Esophagus muscularis mucosa (tissue), 4 donors: ENCODE measurements around the gene GRHL1. TPM values are rescaled to one million over a fixed set of nuclear protein-coding genes. Genes with fewer than 3 reads are reported as not detected.

Source experiments
- DNase-seq: peaks from one replicate; pipeline ENCODE4 v3.0.0-alpha.2; 2017; ENCODE audit errors: extremely low spot score
- H3K27ac ChIP-seq, 4 donors: fragments of 200-600 bp; sonication (generic); replicated peaks in 1 of 4; 1 replicate in 3 of 4; 2 replicates in 1 of 4; pipeline ENCODE4 v1.5.1; 2016 to 2019; ENCODE audit warnings: mild to moderate bottlenecking in 1 of 4
- H3K27me3 ChIP-seq, 4 donors: fragments of 200-600 bp; sonication (generic); one replicate each; pipeline versions ENCODE4 v1.5.1 to v1.6.0; 2016 to 2019
- H3K36me3 ChIP-seq, 4 donors: fragments of 200-600 bp; sonication (generic); one replicate each; pipeline ENCODE4 v1.5.1; 2016 to 2019
- H3K4me1 ChIP-seq, 4 donors: fragments of 200-600 bp; sonication (generic); one replicate each; pipeline ENCODE4 v1.5.1; 2016 to 2019
- H3K4me3 ChIP-seq, 4 donors: fragments of 200-600 bp; sonication (generic); 1 replicate in 2 of 4; 2 replicates in 2 of 4; pipeline ENCODE4 v1.5.1; 2016 to 2019; ENCODE audit warnings: mild to moderate bottlenecking in 4 of 4, moderate library complexity in 1 of 4
- H3K9me3 ChIP-seq, 4 donors: fragments of 200-600 bp; sonication (generic); 1 replicate in 3 of 4; 2 replicates in 1 of 4; pipeline ENCODE4 v1.5.1; 2016 to 2019
- EP300 ChIP-seq: sonication (generic); formaldehyde crosslinking; IDR thresholded peaks from one replicate; pipeline ENCODE4 v1.6.1; 2017; ENCODE audit warnings: antibody characterized with exemption
- POLR2A ChIP-seq: fragments of 450-650 bp; IDR thresholded peaks from one replicate; pipeline ENCODE4 v1.6.1; 2017; ENCODE audit warnings: antibody characterized with exemption, moderate library complexity, mild to moderate bottlenecking, low read depth
- POLR2AphosphoS5 ChIP-seq, 2 donors: sonication (generic); formaldehyde crosslinking; IDR thresholded peaks; one replicate each; pipeline ENCODE4 v1.6.1; 2017; ENCODE audit warnings: antibody characterized with exemption in 2 of 2
- WGBS: methylation state at CpG from one replicate; pipeline ENCODE4 v1.1.5; 2018; 5-methylcytosine and 5-hydroxymethylcytosine counted together
- intact Hi-C: fragments of 100-400 bp; cut with DNase I; formaldehyde crosslinking; loops from one replicate; pipeline ENCODE4 v1.15.1; 2023
- total RNA-seq, 4 donors: library from RNA; depleted of rRNA; stranded (reverse); fragments of >200 nt; gene quantifications; one replicate each; pipeline versions ENCODE4 v1.1.0 to v1.2.1, GENCODE V29; 2016
- TF ChIP-seq, protein P1 (sequence below), 3 experiments: fragments of 200-600 bp in 2 of 3; fragments of 450-650 bp in 1 of 3; sonication (generic) in 2 of 3; IDR thresholded peaks; one replicate each; pipeline ENCODE4 v1.5.1; 2017 to 2019; ENCODE audit warnings: antibody characterized with exemption in 3 of 3, mild to moderate bottlenecking in 2 of 3, moderate library complexity in 1 of 3

GRHL1 gene
- total RNA-seq, 4 donors from 2014 or later = 0.86 to 5.1 (median 2.6) TPM

DNA sequence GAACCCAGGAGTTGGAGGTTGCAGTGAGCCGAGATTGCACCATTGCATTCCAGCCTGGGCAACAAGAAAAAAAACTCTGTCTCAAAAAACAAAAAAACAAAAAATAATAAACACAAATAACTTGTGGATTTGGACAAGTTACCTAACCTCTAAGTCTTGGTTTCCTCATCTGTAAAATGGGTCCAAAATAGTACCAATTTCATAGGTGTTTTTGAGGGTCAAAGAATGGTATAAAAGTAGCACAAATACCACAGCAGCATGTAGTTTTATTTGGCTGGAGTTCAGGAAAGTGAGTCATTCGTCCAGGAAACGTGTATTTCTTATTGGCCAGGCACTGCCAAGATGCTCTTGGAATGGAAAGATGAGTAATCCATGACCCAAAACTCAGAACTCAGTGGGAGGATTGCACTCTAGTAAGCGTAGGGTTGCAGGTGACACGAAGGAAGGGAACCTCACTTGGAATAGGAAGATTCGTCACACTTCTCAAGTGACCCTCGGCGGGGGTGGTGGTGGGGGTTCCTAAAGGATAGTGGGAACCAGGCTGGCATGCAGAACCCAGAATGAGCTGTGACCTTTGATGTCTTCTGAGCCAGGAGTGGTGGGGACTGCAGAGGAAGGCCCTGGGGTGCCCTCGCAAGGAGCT is 24.4 kb downstream of the GRHL1 start:
- no peak for DNase-seq

DNA sequence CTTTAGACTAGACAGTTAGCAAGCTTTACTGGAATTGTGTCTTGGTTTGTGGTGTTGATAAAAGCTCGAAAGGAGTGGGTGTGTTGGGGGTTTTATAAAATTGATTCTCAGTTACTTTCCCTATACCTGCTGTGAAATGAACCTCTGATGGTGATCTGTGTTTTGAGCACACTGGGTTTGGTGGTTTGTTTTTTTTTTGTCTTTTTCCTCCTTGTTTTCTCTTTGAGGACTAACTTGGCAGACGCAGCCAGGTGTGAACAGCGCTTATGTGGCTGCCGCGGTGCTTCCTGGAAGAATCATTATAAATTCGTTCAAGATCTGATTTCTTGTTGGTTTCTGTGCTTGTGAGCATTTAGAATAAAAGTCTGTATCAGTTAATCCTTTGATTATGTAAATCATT is 28.5 kb downstream of the GRHL1 start:
- H3K27me3 ChIP-seq = no peaks in the 10 kb centered on the region
- no peak overlapping the region for H3K27ac ChIP-seq
- no peak for TF ChIP-seq POLR2AphosphoS5 (IDR thresholded peaks at IDR 0.05)
- TF ChIP-seq POLR2A = no peak
- TF ChIP-seq, protein P1, sequence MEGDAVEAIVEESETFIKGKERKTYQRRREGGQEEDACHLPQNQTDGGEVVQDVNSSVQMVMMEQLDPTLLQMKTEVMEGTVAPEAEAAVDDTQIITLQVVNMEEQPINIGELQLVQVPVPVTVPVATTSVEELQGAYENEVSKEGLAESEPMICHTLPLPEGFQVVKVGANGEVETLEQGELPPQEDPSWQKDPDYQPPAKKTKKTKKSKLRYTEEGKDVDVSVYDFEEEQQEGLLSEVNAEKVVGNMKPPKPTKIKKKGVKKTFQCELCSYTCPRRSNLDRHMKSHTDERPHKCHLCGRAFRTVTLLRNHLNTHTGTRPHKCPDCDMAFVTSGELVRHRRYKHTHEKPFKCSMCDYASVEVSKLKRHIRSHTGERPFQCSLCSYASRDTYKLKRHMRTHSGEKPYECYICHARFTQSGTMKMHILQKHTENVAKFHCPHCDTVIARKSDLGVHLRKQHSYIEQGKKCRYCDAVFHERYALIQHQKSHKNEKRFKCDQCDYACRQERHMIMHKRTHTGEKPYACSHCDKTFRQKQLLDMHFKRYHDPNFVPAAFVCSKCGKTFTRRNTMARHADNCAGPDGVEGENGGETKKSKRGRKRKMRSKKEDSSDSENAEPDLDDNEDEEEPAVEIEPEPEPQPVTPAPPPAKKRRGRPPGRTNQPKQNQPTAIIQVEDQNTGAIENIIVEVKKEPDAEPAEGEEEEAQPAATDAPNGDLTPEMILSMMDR (IDR thresholded peaks at IDR 0.05) = no peak
- TF ChIP-seq EP300 = no peak
- intact Hi-C loops = no loop called here
- H3K9me3 ChIP-seq = no peaks in the 10 kb centered on the region
- H3K36me3 ChIP-seq = no peaks in the 10 kb centered on the region
- no peak for DNase-seq
- no peak overlapping the region for H3K4me3 ChIP-seq
- 88% methylated on average over 6 of the region's 6 CpGs for WGBS
- H3K4me1 ChIP-seq = peaks cover 32 to 41% (median 39%) of the 10 kb centered on the region in 4 donors

More for the DNA sequence above, 24.4 kb downstream of the GRHL1 start:
- Histone ChIP-seq H3K27me3 (no peaks in the 10 kb centered on the region), H3K27ac (peak overlapping the region; percentile 60 to 82 (median 68)), H3K4me3 (no peak overlapping the region), H3K36me3 (no peaks in the 10 kb centered on the region), H3K4me1 (peaks cover 31 to 59% (median 55%) of the 10 kb centered on the region in 4 donors), H3K9me3 (no peaks in the 10 kb centered on the region)
- intact Hi-C loops = no loop called here
- TF ChIP-seq POLR2A = no peak
- peak; percentile 63 to 83 for TF ChIP-seq POLR2AphosphoS5 (IDR thresholded peaks at IDR 0.05)
- WGBS = 44% methylated on average over 9 of the region's 9 CpGs

DNA sequence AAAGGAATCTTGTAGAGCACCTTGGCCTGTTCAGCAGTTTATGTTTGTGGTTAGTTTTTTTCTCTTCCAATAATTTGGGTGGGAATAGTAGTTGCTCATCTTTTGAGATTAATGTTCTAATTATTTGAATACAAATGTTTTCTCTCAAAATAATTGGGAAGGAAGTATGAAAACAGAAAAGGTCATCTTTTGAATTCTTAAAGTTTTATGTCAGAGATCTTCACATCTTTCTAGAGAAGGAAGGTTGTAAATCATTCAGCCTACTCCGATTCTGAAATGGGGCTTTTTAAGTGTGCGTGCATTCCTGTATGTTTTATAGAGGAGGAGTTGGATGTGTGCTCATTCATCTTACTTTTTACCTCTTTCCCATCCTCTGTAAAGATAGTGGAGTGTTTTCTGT is 29.0 kb downstream of the GRHL1 start:
- TF ChIP-seq EP300 = no peak
- Histone ChIP-seq H3K4me3 (no peak overlapping the region), H3K27me3 (no peaks in the 10 kb centered on the region), H3K9me3 (no peaks in the 10 kb centered on the region), H3K4me1 (peaks cover 32 to 41% (median 38%) of the 10 kb centered on the region in 4 donors), H3K27ac (no peak overlapping the region), H3K36me3 (no peaks in the 10 kb centered on the region)
- WGBS = 69% methylated on average over 2 of the region's 2 CpGs
- no peak for DNase-seq
- intact Hi-C loops = no loop called here

DNA sequence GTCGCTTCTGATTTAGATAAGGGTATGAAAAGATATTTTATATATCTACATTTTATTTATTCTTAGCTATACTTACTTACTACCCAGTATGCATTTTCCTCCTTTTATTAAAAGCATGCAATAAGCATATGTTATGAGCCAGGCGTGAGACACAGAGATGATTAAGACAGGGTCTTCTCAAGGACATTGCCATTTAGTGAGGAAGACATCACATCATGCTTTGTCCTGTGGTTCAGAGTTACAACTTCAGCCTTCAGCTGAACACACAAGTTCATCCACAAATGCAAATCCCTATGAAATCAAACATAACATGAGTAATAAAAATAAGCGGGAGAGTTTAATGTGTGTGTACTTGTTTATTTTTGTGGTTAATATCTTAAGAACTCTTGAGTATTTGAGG is 30.2 kb downstream of the GRHL1 start:
- Histone ChIP-seq H3K36me3 (no peaks in the 10 kb centered on the region), H3K27me3 (no peaks in the 10 kb centered on the region), H3K4me1 (peaks cover 24 to 36% (median 28%) of the 10 kb centered on the region in 4 donors), H3K27ac (no peak overlapping the region), H3K4me3 (no peak overlapping the region), H3K9me3 (no peaks in the 10 kb centered on the region)
- 90% methylated on average over 3 of the region's 3 CpGs for WGBS
- intact Hi-C loops = loop anchor here (2.0 kb wide), 2 partner anchors 57 to 67 kb away; no protein-coding TSS in a partner anchor
- no peak for TF ChIP-seq POLR2A
- TF ChIP-seq EP300 = no peak
- no peak for TF ChIP-seq POLR2AphosphoS5 (IDR thresholded peaks at IDR 0.05)
- TF ChIP-seq, protein P1 (IDR thresholded peaks at IDR 0.05) = no peak
- no peak for DNase-seq

DNA sequence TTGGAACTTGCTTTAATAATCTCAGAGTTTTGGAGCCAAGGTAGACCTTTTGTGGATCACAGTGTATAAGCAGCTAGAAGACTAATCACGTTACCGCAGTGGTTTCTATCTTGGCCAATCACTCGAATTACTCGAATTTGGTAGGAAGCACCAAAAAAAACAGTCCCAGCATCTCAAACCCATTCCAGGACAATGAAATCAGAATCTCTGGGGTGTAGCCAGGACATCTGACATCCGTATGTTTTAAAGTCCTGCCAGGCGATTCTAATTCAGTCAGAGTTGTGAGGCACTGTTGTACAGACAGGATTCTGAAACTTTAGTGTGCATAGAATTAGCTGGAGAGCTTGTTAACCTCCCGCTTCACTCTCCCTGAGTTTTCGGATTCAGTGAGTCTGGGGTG is 30.8 kb downstream of the GRHL1 start:
- peak; percentile 36 to 49 for TF ChIP-seq POLR2AphosphoS5 (IDR thresholded peaks at IDR 0.05)
- no peak for TF ChIP-seq POLR2A
- H3K4me1 ChIP-seq = peaks cover 18 to 34% (median 26%) of the 10 kb centered on the region in 4 donors
- H3K4me3 ChIP-seq = no peak overlapping the region
- H3K36me3 ChIP-seq = peaks cover 0 to 4% (median 0%) of the 10 kb centered on the region in 4 donors
- no peaks in the 10 kb centered on the region for H3K27me3 ChIP-seq
- intact Hi-C loops = loop anchor here (2.0 kb wide), 2 partner anchors 57 to 67 kb away; no protein-coding TSS in a partner anchor
- peak overlapping the region in 1 of 4 donors; percentile 41 for H3K27ac ChIP-seq
- 54% methylated on average over 8 of the region's 8 CpGs for WGBS
- H3K9me3 ChIP-seq = no peaks in the 10 kb centered on the region
- DNase-seq = no peak

DNA sequence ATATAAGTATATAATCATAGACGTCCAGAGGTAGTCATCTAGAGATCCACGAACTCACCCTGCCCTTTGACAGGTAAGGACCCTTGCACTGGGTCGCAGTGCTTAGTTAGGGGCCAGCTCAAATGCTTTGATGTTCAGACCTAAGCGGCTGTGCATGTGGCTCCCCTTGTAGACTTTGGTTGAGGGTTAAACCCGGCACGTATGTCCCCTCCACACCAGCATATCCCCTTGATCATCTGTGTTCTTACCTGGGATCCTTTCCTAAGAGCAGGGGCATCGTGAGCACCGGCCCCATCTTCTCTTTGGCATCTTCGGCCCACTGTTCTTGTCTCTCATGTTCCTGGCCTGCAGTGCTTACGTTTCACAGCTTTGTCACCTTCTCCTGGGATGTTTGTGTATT is 31.4 kb downstream of the GRHL1 start:
- no peaks in the 10 kb centered on the region for H3K27me3 ChIP-seq
- intact Hi-C loops = loop anchor here (2.0 kb wide), 2 partner anchors 56 to 66 kb away; no protein-coding TSS in a partner anchor
- H3K9me3 ChIP-seq = no peaks in the 10 kb centered on the region
- TF ChIP-seq POLR2AphosphoS5 (IDR thresholded peaks at IDR 0.05) (no peak), POLR2A (no peak), EP300 (no peak)
- TF ChIP-seq, protein P1 (IDR thresholded peaks at IDR 0.05) = no peak
- peak overlapping the region in 1 of 4 donors; percentile 41 for H3K27ac ChIP-seq
- peaks cover 16 to 34% (median 26%) of the 10 kb centered on the region in 4 donors for H3K4me1 ChIP-seq
- WGBS = 93% methylated on average over 10 of the region's 10 CpGs
- H3K4me3 ChIP-seq = no peak overlapping the region
- H3K36me3 ChIP-seq = peaks cover 0 to 4% (median 0%) of the 10 kb centered on the region in 4 donors
- DNase-seq = no peak
